HepG2 (cell line): ENCODE measurements around the gene RILPL1. TPM values are rescaled to one million over a fixed set of nuclear protein-coding genes. Genes with fewer than 3 reads are reported as not detected.

Experiments
- ASH2L ChIP-seq: fragments of 300-600, 200-600 bp; sonication (generic); IDR thresholded peaks from 2 replicates; pipeline ENCODE4 v1.7.0; 2017; ENCODE audit warnings: low read depth, mild to moderate bottlenecking, moderate library complexity, mixed read lengths, low read length; ENCODE audit not compliant: insufficient read length
- BRD4 ChIP-seq: sonication (generic); formaldehyde crosslinking; IDR thresholded peaks from 2 replicates; pipeline ENCODE4 v1.4.0; 2020; ENCODE audit warnings: missing genetic modification reagents
- CBX1 ChIP-seq: IDR thresholded peaks from one replicate; pipeline ENCODE4 v1.6.1; 2016; ENCODE audit warnings: antibody characterized with exemption, low read depth
- HIVEP1 ChIP-seq: sonication (generic); formaldehyde crosslinking; IDR thresholded peaks from 2 replicates; pipeline ENCODE4 v1.4.0; 2020; ENCODE audit warnings: mild to moderate bottlenecking, missing genetic modification reagents
- IRF9 ChIP-seq: sonication (generic); formaldehyde crosslinking; IDR thresholded peaks from 2 replicates; pipeline ENCODE4 v1.8.0; 2022; ENCODE audit warnings: missing genetic modification reagents, mild to moderate bottlenecking, borderline replicate concordance
- LRRFIP1 ChIP-seq: sonication (generic); formaldehyde crosslinking; conservative IDR thresholded peaks from 2 replicates; pipeline ENCODE4 v1.4.0; 2020; ENCODE audit warnings: missing genetic modification reagents
- MXD1 ChIP-seq: sonication (generic); formaldehyde crosslinking; IDR thresholded peaks from 2 replicates; pipeline ENCODE4 v1.4.0; 2020; ENCODE audit warnings: mild to moderate bottlenecking, missing genetic modification reagents
- NRL ChIP-seq: sonication (generic); formaldehyde crosslinking; IDR thresholded peaks from 2 replicates; pipeline ENCODE4 v1.5.0; 2020; ENCODE audit warnings: missing genetic modification reagents, mild to moderate bottlenecking, moderate library complexity, borderline replicate concordance
- RBFOX2 ChIP-seq: fragments of 200-400 bp; formaldehyde crosslinking; IDR thresholded peaks from 2 replicates; pipeline ENCODE4 v1.6.1; 2017; ENCODE audit warnings: low read depth, mild to moderate bottlenecking, low read length
- SALL2 ChIP-seq: sonication (generic); formaldehyde crosslinking; IDR thresholded peaks from 2 replicates; pipeline ENCODE4 v1.8.1; 2023; ENCODE audit warnings: mild to moderate bottlenecking, missing genetic modification reagents, inconsistent platforms
- SMYD3 ChIP-seq: sonication (generic); formaldehyde crosslinking; IDR thresholded peaks from 2 replicates; pipeline ENCODE4 v1.8.1; 2023; ENCODE audit warnings: mild to moderate bottlenecking, missing genetic modification reagents
- XRCC5 ChIP-seq: fragments of 200-400 bp; formaldehyde crosslinking; optimal IDR thresholded peaks from 2 replicates; pipeline ENCODE3; 2017; ENCODE audit warnings: mild to moderate bottlenecking, low read length
- ZBTB42 ChIP-seq: sonication (generic); formaldehyde crosslinking; IDR thresholded peaks from 2 replicates; pipeline ENCODE4 v1.5.0; 2020; ENCODE audit warnings: mild to moderate bottlenecking, missing genetic modification reagents
- ZFP41 ChIP-seq: sonication (generic); formaldehyde crosslinking; IDR thresholded peaks from 2 replicates; pipeline ENCODE4 v1.4.0; 2020; ENCODE audit warnings: mild to moderate bottlenecking, missing genetic modification reagents, borderline replicate concordance
- ZNF234 ChIP-seq: sonication (generic); formaldehyde crosslinking; conservative IDR thresholded peaks from 2 replicates; pipeline ENCODE4 v1.5.1; 2020; ENCODE audit warnings: mild to moderate bottlenecking, missing genetic modification reagents
- ZNF280B ChIP-seq: sonication (generic); formaldehyde crosslinking; IDR thresholded peaks from 2 replicates; pipeline ENCODE4 v1.5.0; 2020; ENCODE audit warnings: missing genetic modification reagents, mild to moderate bottlenecking, borderline replicate concordance
- ZNF333 ChIP-seq: sonication (generic); formaldehyde crosslinking; IDR thresholded peaks from 2 replicates; pipeline ENCODE4 v1.4.0; 2020; ENCODE audit warnings: mild to moderate bottlenecking, missing genetic modification reagents, borderline replicate concordance
- ZNF564 ChIP-seq: sonication (generic); formaldehyde crosslinking; IDR thresholded peaks from 2 replicates; pipeline ENCODE4 v1.8.1; 2023; ENCODE audit warnings: mild to moderate bottlenecking, missing genetic modification reagents
- ZNF678 ChIP-seq: sonication (generic); formaldehyde crosslinking; IDR thresholded peaks from 2 replicates; pipeline ENCODE4 v1.4.0; 2020; ENCODE audit warnings: mild to moderate bottlenecking, missing genetic modification reagents
- ZNF737 ChIP-seq: sonication (generic); formaldehyde crosslinking; IDR thresholded peaks from 2 replicates; pipeline ENCODE4 v1.5.0; 2020; ENCODE audit warnings: missing genetic modification reagents, mild to moderate bottlenecking, borderline replicate concordance
- ZNF770 ChIP-seq: sonication (generic); formaldehyde crosslinking; IDR thresholded peaks from 2 replicates; pipeline ENCODE4 v1.5.0; 2020; ENCODE audit warnings: mild to moderate bottlenecking, missing genetic modification reagents
- polyA plus RNA-seq, 8 experiments: library from polyadenylated mRNA; depleted of rRNA in 3 of 8; stranded (reverse) in 7 of 8; unstranded in 1 of 8; fragments of >200 nt; fragmentation: Illumina TruSeq in 4 of 8; extraction: Trizol in 4 of 8; gene quantifications; 2 replicates each; pipeline versions ENCODE4 v1.2.1 to v1.2.3, GENCODE V29; 2011 to 2016; ENCODE audit warnings: low read depth in 4 of 8, missing spikeins in 1 of 8, mixed read lengths in 1 of 8; ENCODE audit not compliant: insufficient read depth in 1 of 8
- total RNA-seq, 5 experiments: library from RNA; depleted of rRNA; stranded (reverse); fragments of >200 nt; fragmentation: Illumina TruSeq; extraction: Trizol; gene quantifications; 2 replicates each; pipeline ENCODE4 v1.2.3, GENCODE V29; 2016; ENCODE audit warnings: low read depth in 1 of 5

The RILPL1 gene
- total and polyA plus RNA-seq, 2 of the 13 experiments (the other 11 are each of a cell fraction or from before 2014, with no cell fraction given) = 5.8 to 28.4 TPM

- TF ChIP-seq ZNF678 (CRISPR knock-in tag) = peak; percentile 73; the same call in 1 of the 2 replicates
- peak; percentile 41 for TF ChIP-seq ASH2L
- TF ChIP-seq ZNF737 (CRISPR knock-in tag) = 0 out of 2 replicates have a peak, but pooled peaks have one; percentile 26
- TF ChIP-seq ZNF333 (CRISPR knock-in tag) = peak; percentile 28; the same call in 1 of the 2 replicates
- TF ChIP-seq ZNF770 (CRISPR knock-in tag) = no peak
- peak; percentile 72; the same call in 1 of the 2 replicates for TF ChIP-seq ZBTB42 (CRISPR knock-in tag)
- TF ChIP-seq RBFOX2 = peak; percentile 73; the same call in 1 of the 2 replicates
- peak; percentile 91 for TF ChIP-seq MXD1 (CRISPR knock-in tag)
- TF ChIP-seq XRCC5 = peak; percentile 32
- TF ChIP-seq SMYD3 = peak; percentile 38; the same call in 1 of the 2 replicates
- TF ChIP-seq ZNF280B (CRISPR knock-in tag) = peak; percentile 85
- peak; percentile 75 for TF ChIP-seq ZNF564
- TF ChIP-seq ZNF234 (CRISPR knock-in tag) = peak; percentile 92
- TF ChIP-seq ZFP41 (CRISPR knock-in tag) = peak; percentile 71; the same call in 1 of the 2 replicates
- 0 out of 2 replicates have a peak, but pooled peaks have one; percentile 80 for TF ChIP-seq BRD4 (CRISPR knock-in tag)
- peak; percentile 45 for TF ChIP-seq CBX1
- no peak for TF ChIP-seq LRRFIP1 (CRISPR knock-in tag)
- TF ChIP-seq SALL2 = no peak
- peak; percentile 79 for TF ChIP-seq HIVEP1 (CRISPR knock-in tag)
- peak; percentile 72 for TF ChIP-seq NRL (CRISPR knock-in tag)
- peak; percentile 47; the same call in 1 of the 2 replicates for TF ChIP-seq IRF9 (CRISPR knock-in tag)
Observed at GRCh38 chr12:123532808-123533649, 490 bp downstream of the RILPL1 start (continued).
